Putamen (tissue), 1 donor: ENCODE results near the gene OR2A1.
"Not testable (repeated sequence)": the region's sequence is repeated elsewhere in the genome, so short reads cannot be mapped to it uniquely, and the experiment has no call there.

Source experiments
- DNase-seq: peaks from one replicate; pipeline ENCODE4 v3.0.0-alpha.2; 2016; ENCODE audit warnings: low spot score

The OR2A1 gene, protein sequence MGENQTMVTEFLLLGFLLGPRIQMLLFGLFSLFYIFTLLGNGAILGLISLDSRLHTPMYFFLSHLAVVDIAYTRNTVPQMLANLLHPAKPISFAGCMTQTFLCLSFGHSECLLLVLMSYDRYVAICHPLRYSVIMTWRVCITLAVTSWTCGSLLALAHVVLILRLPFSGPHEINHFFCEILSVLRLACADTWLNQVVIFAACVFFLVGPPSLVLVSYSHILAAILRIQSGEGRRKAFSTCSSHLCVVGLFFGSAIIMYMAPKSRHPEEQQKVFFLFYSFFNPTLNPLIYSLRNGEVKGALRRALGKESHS

DNA sequence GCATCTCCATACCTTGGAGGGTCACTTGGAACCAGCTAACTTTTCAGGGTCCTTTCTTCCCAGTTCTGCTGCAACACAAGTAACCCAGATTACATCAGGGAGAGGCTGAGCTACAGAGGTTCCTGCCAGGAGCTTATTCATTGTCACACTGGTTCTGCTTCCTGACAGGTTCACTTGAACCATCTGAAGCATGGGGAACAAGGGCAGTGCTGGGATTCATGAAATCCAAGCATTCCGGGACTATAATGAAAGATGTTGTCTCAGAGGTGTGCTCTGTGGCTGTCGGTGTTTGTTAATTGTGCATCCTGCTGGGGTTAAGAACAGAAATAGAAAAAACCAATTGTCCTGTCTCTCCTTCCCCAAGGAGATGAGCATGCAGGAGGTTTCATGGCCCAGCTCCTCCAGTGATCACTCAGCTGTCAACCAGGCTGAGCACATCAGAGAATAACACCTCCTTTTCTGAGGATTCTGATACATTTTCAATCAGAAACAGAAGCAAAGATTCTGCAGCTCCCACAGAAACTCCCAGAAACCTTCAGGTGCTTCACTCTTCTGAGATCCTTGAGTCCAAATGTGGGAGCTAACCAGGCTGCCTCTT lies at the start of gene OR2A1:
Gene OR2A1, plus strand, starts transcription at position 548 of the 598 bp plus-strand sequence. CDS start 5,706 bp downstream, outside the sequence.
- not testable (repeated sequence) for DNase-seq

DNA sequence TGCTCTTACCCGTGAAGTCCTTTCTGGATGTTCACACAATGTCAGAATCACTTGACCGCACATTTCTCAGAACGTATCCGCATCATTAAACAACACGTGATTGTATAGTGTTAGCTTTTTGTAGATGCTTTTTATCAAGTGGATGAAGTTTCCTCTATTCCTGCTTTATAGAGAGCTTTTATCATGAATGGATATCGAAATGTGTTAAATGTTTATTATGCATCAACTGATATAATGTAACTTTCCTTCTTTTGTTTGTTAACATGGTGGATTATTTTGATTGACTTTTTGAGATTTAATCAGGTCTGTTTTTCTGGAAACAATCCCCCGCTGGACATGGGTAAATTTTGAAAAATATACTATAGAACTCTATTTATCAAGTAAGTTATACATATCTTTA lies 47.5 kb upstream of the OR2A1 start, which contains the start of gene OR2A7:
Gene OR2A7, minus strand, starts transcription at position 101 of the 400 bp plus-strand sequence. CDS start 5,164 bp downstream, outside the sequence.
- DNase-seq = not testable (repeated sequence)

DNA sequence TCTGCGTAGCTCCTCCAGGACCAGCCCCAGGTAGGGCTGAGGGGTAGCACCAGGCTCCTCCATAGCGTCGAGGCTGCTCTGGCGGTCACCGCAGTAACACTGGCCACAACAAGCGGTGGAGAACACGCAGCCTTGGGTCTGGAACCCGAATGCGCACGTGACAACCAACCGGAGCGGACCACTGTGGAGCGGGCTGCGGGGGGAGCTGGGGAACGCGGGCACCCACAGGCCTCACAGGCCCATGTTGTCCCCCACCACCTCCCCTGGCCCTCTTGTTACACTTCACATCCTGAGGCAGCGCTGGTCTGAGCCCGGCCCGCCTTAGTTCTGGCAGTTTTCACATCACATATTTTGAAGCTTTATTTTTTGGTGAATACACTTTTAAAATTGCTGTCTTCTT lies 43.0 kb upstream of the OR2A1 start, which contains the start of gene CTAGE8:
Gene CTAGE8, minus strand, starts transcription at position 101 of the 400 bp plus-strand sequence. Its CDS starts 38 bp downstream, at position 63.
- DNase-seq = not testable (repeated sequence)

DNA sequence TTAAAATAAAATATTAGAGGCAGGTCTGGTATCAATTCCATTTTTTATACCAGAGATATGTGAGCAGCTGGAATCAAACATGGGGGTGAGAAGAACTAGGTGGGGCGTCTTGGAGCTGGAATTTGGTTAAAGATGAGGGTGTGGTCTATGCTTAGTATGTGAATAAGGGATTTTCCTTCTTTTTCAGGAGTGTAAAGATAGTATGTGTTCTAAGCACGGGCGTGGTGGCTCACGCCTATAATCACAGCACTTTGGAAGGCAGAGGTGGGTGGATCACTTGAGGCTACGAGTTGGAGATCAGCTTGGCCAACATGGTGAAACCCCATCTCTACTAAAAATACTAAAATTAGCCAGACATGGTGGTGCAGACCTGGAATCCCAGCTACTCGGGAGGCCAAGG lies 36.9 kb upstream of the OR2A1 start:
- DNase-seq = not testable (repeated sequence)

DNA sequence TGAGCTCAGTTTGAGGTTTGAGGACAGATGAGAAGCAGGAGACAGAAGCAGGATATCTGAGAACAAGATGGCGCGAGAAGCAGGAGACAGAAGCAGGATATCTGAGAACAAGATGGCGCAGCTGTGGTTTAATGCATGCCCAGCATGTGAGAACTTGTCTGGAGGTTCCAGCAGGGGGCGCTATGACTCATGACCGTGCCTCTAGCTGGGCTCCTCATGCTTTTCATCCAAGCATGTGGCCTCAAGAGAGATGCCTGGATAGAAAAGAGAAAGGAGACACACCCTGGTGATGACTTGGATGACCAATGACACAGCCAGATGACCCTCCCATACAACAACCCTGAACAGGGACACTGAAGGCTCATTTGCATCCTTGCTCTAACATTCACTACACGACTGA lies 32.2 kb upstream of the OR2A1 start:
- not testable (repeated sequence) for DNase-seq

DNA sequence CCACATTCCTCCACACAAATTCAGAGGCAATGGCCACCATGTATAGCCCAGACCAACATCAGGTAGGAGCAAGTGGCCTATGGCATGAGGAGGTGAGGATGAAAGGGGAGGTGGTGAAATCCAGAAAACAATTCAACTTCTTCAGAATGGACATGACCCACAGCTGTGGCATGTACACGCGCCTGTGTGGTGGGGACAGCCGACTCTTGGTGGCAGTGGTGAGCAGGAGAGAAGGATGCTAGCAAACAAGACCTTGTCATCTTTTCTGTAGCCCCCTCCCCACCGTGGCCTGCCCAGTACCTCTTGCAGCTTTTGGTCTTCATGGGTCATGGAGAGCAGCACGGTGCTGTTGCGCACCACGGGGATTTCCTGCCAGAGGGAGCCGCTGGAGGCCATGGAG lies 30.2 kb upstream of the OR2A1 start:
- DNase-seq = not testable (repeated sequence)

DNA sequence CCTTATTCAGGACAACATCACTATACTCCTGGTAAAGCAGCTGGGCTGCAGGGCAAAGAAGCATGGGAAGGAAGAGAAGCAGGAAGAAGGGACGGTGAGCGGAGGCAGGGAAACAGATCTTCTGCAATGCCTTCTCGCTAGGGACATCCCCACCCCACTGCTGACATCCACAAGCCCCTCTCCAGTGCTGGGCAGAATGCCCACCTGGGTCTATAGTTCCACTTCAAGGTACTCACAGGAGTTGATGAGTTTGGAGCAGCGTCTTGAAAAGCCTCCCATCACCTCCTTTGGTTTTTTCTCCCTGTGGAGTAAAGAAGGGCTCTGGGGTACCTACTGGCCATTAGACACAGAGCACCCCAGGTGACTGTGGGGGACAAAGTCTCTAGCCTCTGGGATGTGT lies 29.7 kb upstream of the OR2A1 start:
- not testable (repeated sequence) for DNase-seq

DNA sequence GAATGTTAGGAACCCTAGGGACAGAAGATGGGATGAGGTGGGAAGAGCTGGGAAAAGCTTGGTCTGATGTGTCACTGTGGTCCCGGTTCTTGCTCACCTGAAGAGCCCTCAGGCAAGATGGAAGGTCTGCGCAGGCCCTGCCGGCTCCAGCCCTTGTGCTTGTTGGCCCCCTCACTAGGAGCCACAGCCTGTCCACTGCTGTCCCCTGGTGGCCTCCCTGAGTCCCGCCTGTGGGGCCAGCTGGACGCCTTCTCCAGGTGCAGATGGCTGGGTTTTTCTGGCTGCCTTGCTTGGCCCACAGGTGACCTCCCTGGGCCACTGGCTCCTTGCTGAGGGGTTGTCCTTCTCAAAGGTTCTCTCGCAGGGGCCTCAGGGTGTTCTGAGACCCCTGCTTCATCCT lies 28.5 kb upstream of the OR2A1 start:
- not testable (repeated sequence) for DNase-seq

DNA sequence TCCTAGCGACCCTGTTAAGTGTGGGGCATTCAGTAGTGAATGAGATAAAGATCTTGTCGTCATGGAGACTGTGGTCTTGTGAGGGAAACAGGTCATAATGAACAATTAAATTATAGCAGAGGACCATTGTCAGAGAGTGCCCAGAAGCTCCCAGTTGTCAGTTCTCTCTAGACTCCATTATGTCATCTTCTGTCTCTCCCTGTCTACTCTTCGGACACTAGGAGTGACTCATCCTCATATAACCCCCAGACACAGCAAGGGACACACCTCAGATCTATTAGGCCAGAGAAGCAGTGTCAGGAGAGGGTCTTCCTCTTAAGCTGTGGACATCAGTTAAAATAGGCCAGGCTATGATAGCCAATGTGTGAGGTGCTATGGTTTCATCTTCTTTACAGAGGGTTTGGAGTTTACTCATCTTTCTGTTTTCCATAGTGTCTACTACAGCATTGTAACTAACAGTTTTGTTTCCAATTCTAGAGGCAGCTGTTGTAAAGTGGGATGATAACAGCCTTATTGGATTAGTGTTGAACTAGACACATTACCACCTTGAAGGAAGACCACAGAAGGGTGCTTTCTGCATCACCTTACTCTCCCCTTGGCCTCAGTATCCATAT lies 24.9 kb upstream of the OR2A1 start:
- not testable (repeated sequence) for DNase-seq

DNA sequence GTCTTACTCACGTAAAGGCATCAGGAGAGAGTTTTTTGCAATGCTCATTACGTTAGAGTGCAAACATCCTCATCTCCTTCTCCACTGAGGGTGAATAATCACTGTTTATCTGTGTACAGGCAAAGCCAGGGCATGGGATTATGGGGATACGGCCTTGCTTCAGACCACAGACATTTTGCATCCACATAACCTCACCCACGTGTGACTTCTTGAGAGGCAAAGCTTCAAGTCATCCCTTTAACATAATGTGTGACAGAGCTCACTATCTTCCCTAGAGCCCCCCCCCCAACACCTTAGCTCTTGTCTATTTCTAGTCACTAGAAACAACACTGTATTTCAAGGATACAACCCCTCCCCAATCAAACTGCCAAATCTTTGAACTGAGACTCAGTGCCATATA lies 20.6 kb upstream of the OR2A1 start:
- DNase-seq = not testable (repeated sequence)

DNA sequence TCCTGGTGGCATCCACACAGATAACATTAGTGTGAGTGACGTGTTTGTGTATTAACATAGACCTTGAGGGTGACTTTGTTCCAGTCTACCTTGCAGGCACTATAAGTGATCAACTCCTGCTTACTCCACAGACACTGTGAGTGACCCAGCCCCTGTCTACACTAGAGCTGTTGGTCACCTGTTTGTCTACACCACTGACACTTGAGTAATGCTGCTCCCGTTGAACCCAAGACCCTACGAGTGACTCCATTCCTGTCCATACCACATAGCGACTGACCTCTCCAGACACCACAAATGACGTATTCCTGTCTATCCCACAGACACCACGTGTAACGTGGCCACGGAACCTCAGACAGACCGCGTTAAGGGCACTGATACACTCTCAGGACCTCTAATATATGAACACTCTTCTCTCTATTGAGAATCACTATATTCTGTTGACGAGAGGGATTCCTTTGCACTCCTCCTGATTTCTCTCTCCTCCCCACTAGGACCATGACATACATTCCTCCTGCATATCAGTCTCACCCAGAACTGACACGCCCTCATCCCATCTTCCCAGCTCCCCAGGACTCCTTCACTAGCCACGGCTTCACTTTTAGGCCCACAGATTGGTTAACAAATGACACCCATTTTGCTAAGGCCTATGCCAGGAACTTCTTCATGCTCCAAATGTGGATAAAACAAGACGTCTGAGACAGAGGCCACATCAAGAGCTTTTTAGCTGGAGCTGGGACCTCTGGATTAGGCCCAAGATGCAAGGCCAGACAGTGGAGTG lies 19.6 kb upstream of the OR2A1 start:
- DNase-seq = not testable (repeated sequence)

DNA sequence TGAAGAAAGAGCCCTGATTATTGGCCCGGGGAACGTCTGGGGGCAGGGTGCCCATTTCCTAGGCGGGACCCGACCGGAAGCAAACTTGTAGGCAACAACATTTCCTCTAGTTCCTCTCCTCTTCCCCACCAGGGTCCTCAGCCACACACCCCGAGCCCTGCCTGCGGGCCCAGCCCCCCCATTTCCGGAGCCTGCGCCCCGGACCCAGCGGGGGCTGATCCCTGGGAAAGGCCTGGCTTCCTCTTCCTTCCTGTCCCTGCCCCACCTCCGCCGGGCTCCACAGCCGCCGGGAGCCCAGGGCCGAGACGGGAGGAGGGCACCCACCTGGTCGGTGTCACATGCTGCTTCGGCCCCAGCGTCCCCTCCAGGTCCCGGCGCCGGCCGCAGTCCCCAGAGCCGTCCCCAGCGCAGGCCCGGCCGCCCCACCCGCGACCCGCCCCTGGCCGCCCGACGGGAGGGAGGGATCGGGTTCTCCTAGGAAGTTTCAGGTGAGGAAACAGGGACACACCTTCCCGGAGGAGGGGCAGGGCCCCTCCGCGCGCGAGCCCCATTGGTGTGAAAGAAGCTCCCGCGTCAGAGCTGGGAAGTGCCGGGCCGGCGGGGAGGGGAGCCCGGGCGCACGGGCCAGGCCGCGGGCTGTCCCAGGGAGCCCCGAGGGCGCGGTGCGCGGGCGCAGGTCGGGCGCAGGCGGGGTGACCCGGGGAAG lies 18.3 kb upstream of the OR2A1 start:
- not testable (repeated sequence) for DNase-seq

DNA sequence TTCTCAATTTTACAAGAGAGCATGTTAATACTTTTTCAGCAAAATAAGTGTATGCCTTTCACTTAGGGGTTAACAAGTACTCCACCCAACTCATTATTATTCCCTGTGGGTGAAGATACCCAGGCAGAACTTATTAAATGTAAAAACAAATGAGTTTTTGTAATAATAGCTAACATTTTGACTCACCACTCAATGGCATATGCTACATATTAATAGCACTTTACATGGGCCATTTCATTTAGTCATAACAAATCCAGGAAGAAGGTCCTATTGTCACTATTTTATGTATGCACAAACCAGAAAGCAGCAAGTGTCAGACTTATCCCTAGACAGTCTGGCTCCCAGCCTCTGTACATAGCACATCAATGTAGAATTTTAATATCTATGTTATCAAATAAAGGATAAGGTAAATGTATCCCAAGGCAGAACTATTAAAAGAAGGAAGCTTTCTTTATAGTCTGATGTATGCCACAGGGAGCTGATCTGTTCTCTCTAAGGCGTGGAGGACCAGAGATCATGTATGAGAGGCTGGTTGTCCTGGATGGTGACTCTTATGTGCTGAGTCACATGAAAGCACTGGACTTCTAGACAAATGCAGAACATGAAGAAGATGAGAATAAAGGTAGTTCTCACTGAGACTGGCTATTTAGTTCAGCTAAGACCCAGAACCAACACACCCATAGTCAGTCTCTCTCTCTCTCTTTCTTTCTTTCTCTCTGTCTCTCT lies 9.5 kb upstream of the OR2A1 start:
- not testable (repeated sequence) for DNase-seq

DNA sequence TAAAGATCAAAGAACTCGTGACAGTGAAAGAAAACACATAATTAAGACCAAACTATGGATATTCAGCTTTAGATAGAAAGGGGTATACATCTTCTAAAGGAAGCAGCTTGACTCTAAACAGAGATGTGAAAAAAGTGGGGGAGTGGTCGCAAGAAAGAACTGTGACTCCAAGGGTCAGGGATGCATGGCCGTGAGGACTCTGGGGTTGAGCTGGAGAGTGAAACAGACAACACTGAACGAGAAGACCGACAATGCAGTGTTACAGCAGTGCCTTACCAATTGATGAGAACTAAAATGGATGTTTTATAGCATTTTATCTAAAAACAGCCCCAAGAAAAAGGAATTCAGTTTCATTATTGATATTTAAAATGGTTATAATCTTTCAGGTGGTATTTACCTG lies 8.6 kb upstream of the OR2A1 start:
- DNase-seq = not testable (repeated sequence)

DNA sequence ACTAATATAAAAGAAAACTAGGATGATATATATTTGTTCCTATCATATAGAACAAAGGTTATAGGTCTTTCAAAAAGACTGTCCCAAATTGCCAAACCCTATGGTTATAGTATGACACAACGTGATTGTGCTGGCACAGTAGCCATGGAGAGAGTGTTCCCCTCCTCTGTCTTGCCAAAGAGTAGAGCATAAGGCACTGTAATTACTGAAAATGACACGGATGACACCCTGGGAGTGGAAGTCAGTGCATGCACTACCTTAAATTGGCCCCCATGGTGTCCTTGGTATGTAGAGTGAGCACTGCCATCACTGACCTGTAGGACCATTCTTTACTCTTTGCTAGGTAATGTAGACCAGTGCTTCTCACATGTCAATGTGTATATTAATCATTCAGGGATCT lies 7.1 kb upstream of the OR2A1 start:
- not testable (repeated sequence) for DNase-seq

DNA sequence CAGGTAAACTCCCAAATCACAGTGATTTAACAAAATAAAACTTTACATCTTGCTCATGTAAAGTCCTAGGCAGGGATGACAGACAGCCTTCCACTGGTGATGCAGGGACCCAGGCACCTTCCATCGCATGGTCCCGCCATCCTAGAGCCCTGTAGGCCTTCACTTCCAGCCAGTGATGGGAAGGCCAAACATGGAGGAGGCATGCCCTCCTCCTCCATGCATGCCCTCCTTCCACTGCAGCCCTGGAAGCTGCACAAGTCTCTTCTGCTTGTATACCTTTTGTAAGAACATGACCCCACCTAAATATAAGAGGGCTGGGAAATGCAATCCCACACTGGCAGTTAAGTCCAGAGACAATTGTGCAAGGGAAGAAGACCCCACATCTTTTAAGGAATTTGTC lies 2.5 kb upstream of the OR2A1 start:
- DNase-seq = not testable (repeated sequence)

DNA sequence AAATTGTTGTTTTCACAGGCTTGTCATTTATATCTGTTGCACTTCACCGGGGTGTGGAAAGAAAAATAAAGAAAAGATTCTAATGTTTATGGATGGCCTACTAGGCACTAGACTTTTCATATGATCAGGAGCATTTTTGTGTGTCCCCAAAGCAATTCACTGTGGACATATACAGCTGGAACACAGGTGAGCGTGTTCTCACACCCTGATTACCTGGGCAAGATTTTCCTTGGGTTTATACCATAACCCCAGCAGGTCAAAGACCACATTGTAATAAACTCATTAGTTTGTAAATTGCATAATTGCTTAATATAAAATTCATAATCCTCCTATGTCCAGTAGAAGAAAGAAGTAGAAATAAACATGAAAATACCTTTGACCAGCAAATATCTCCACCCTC lies 1.0 kb upstream of the OR2A1 start:
- DNase-seq = not testable (repeated sequence)

DNA sequence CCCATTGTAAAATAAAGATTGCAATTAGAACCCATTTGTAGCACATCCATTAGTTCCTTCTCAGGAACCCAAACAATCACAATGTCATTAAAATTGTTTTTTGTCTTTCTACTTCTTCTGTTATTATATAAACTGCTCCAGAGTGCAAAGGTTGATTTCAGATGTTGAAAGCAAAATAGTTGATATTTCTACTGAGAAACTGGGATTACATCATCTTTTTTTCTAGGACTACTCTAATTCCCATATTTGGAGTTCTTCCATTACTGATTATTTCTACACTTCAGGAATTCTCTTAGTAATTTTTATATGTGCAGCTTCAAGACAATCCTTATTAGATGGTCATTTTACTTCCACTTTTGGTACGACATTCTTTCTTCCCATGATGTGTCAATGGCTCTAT lies 5.3 kb downstream of the OR2A1 start:
- not testable (repeated sequence) for DNase-seq

DNA sequence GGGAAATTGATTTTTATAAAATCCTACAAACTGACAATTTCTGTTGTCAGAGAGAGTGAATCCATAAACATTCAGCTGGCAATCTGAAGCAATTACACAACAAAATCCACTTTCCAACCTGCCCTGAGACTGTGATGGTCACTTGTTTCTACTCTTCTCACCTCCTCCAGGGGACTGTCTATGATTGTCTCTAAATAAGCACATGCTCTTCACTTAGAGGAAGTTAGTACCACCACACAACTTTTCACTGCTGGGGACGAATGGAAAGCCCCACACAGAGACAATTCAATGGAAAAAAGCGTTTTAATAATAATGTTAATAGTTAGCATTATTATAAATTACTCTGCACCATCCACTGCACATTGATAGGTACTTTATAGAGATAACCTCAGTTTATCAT lies 7.3 kb downstream of the OR2A1 start:
- DNase-seq = not testable (repeated sequence)

DNA sequence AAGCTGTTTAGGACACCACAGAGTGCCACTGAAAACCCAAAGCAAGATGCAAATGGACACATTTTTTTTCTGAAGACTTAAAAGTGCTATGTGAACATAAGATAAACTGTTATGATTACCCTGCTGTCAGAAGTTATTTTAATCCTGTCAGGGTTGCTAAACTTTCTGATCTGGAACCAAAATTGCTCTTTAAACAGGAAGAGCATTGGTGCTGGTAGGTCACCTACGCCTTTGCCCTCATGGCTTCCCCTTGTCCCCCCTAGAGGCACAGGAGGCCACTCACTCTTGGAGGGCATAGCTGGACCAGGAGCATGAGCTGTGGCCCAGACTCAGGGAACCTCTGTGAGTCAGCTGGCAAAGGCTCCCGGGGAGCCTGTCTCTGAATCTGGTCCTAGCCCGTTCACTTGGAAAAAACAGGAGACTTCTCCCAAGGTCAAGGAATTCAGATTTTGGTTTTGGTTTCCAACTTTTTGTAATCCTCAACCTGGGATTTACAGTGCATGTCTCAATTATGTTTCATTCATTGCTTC lies 9.5 kb downstream of the OR2A1 start:
- DNase-seq = not testable (repeated sequence)
